CD4-positive, alpha-beta T cell treated with Interleukin-6 for 4 hours (primary cell): Measurements from ENCODE around the gene KIF26B.
"Not testable (repeated sequence)": the region's sequence is repeated elsewhere in the genome, so short reads cannot be mapped to it uniquely, and the experiment has no call there.

Source experiments
- DNase-seq: peaks from one replicate; pipeline ENCODE4 v3.0.0-alpha.2; 2020; ENCODE audit warnings: mixed read lengths

KIF26B gene

DNA sequence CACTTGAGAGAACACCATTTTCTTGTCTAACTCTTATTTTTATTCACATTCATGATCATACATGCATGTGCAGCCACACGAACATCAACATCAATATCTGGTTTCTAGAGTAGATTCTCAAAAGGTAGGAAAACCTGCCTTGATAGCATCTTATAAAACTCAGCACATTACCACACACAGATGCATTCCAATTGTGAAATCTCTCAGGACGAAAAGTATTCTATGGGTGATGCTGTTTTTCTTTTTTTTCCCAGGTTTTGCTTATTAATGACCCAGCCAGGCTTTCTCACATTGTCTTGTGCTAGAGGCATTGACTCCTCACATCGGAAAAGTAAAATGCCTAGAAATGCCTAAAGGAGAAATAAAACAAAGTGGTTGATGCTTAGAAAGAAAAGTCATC is 562.8 kb downstream of the KIF26B start:
- DNase-seq, result no peak

- no peak for DNase-seq
These were observed 563.3 kb downstream of the KIF26B start for GRCh38 chr1:245718123-245718522.

GRCh38 chr1:245718951-245719350 is 564.2 kb downstream of the KIF26B start:
- no peak for DNase-seq

DNA sequence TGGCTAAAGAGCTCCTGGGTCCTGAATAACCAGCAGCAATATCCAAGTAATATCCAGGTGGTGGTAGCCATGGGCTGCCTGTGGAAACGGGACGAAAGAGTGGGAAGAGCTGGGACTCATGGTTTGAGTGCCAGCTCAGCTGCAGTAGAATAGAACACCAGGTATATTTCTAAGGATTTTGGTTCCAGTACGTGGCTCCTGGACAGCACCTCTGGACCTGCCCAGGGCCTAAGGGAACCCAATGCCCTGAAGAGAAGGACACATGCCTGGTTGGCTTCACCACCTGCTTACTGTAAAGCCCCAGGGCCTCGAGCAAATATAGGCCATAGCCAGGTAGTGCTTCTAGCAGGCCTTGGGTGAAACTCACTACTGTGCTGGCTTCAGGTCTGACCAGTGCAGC is 566.7 kb downstream of the KIF26B start:
- DNase-seq, result no peak

GRCh38 chr1:245728035-245728434 is 573.2 kb downstream of the KIF26B start:
- not testable (repeated sequence) for DNase-seq

DNA sequence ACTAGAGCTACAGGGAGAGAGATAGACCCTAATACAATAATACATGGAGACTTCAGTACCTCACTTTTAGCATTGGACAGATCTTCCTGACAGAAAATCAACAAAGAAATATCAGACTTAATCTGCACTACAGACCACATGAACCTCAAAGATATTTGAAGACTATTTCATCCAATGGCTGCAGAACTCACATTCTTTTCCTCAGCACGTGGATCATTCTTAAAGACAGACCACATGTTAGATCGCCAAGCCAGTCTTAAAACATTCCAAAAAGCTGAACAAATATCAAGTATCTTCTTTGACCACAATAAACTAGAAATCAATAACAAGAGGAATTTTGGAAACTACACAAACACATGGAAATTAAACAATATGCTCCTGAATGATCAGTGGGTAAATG is 576.0 kb downstream of the KIF26B start:
- DNase-seq, result no peak

GRCh38 chr1:245740336-245740735 is 585.6 kb downstream of the KIF26B start:
- not testable (repeated sequence) for DNase-seq

DNA sequence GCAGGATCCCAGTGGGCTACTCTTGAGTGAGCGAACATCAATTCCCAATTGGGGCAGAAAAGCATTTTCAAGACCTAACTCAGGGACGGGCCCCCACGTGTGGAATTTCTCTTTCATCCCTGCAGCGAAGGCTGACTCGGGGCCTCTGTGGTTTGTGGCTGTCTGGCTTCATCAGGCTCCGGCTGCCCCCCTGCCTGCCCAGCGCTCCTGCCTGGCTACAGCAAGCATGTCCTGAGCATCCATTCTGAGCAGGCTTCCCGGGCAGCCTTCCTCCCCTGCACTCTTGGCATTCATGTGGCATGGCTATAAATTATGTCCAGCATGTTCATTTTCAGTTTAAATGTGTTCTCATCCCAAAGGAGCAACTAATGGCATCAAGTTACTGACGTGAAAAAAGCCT is 588.1 kb downstream of the KIF26B start:
- DNase-seq, result no peak

- no peak for DNase-seq
These were observed 593.5 kb downstream of the KIF26B start for GRCh38 chr1:245748240-245748639.

DNA sequence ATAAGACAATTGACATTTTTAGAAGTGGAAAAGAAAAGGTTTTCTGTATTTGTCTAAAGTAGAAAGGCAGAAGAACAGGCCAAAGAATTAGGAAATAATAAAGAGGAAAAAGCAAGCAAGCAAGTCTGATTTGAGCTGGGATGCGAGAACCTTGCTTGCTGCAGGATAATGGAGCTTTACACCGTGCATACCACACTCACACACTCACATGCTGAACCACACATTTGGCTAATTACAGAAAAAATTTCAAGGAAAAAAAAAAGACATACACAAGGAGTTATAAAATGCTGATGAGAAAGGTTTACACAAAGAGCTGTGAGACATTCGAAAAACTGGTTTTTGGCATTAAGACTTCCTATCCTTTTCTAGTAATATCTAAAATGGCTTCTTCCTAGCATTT is 593.9 kb downstream of the KIF26B start:
- DNase-seq, result no peak

- no peak for DNase-seq
These were observed 594.3 kb downstream of the KIF26B start for GRCh38 chr1:245749053-245749452.

DNA sequence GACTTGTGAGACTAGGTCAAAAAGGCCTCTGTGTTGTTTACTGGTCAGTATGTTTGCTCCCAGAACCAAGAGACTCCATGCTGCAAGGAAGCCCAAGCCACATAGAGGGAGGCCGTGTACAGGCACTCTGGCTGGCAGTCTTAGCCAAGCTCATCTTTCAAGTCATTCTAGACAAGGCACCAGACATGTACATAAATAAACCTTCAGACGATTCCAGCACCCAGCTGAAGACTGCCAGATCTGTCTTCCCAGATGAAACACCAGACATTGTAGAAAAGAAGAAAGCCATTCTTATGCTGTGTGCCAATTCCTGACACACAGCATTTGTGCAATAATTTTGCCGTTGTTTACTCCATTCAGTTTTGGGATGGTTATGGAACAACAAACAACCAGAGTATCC is 595.5 kb downstream of the KIF26B start:
- no peak for DNase-seq

DNA sequence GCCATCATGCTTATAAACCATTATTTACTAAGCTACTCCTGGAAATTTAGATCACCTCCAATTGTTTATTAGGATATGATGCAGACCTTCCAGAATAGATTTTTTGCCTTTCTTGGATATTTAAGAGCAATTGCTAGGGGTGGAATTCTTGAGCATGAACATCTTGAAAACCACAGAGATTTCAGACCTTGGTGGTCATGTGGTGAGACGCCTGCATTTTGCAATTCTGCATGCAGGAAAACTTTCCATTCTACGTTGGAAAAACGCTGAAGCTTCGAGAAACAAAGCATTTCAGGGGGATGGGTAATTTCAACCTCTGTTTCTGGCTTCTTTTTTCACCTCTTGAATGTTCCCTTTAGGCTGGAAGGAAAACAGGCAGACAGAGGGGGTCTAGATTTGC is 596.3 kb downstream of the KIF26B start:
- DNase-seq, result no peak

GRCh38 chr1:245751726-245752470 is 597.1 kb downstream of the KIF26B start:
- no peak for DNase-seq

GRCh38 chr1:245752561-245752960 is 597.8 kb downstream of the KIF26B start:
- no peak for DNase-seq

DNA sequence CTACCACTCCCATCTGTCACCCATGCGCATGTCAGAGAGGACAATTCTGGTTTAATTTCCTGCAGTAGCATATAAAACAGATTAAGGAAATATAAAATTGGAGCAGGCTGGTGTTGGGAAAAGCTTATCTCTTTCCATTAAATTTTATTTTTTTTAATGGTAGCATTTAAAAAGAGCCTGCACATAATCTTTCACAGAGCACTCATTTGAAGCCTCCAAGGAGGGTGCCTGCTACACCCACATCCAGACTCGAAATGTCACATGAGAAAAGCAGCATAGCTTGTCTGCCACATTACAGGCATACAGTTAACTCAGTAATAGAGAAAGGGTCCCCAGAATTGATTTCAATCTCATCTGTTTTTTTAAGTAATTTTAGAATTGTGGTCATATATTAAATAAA is 599.0 kb downstream of the KIF26B start:
- no peak for DNase-seq

DNA sequence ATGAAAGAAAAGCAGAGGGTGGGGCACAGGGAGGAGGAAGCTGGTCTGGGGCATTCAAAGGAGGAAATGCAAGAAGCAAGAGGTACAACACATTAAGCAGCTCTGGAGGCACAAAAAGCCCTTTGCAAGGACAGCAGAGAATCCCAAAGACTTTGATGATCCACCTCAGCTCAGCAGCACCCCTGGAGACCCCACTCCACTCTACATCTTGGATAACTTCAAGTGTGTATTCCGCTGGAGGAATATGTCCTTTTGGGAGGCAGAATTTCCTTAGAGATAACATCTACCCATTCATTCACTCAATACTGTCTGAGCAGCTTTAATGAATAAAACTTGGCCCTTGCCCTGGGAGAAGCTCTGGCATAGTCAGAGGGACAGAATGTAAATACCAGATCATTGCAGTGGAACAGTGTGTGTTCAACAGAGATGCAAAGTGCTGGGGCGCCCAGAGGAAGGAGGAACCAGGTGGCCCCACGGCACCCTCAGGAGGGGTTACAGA is 599.7 kb downstream of the KIF26B start:
- DNase-seq, result no peak
